ENCODE data around the gene ARID1B.

The ARID1B gene

DNA sequence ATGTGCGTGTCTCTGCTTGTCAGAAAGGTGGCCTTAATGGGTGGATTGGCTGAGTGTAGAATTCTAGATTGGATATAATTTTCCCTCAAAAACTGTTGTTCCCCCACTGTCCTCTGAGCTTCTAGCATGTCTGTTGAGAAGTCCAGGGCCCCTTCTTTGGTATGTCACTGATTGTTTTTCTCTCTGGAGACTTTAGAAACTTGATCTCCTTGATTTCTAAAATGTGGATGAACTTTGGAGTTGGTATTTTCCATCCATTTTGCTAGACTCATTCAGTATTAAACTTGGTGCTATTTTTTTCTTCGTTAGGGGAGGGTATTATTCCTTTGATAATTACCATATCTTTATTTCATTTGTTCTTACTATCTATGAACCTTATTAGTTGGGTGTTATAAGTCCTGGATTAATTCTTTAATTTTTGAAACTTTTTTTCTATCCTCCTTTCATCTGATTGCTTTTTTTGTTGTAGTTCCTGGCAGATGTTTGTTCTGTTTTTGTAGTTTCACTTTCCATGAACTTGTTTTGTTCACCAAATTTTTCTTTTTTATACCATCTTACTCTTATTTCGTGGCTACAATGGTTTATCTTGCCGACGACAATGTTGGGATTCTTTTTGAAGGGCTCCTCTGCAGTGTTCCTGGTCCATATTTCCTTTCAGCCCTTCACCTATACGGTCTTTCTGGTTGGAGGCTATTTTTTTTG is 68.4 kb downstream of the ARID1B start:
- Histone ChIP-seq H3K9ac (ENCODE audit: low read depth, low read length) (no peak overlapping the region), H3K27me3 (ENCODE audit: insufficient read depth, low read length) (no peaks in the 10 kb centered on the region), H3K4me3 (ENCODE audit: low read length) (no peak overlapping the region), H3K4me1 (ENCODE audit: insufficient read depth, low read length) (peaks cover 67% of the 10 kb centered on the region), H3K27ac (ENCODE audit: low read depth, low read length) (no peak overlapping the region), H3K36me3 (ENCODE audit: insufficient read depth, low read length) (no peaks in the 10 kb centered on the region), H3K9me3 (ENCODE audit: insufficient read depth, low read depth, low read length) (no peaks in the 10 kb centered on the region)
- WGBS = 93% methylated on average over 5 of the region's 6 CpGs

DNA sequence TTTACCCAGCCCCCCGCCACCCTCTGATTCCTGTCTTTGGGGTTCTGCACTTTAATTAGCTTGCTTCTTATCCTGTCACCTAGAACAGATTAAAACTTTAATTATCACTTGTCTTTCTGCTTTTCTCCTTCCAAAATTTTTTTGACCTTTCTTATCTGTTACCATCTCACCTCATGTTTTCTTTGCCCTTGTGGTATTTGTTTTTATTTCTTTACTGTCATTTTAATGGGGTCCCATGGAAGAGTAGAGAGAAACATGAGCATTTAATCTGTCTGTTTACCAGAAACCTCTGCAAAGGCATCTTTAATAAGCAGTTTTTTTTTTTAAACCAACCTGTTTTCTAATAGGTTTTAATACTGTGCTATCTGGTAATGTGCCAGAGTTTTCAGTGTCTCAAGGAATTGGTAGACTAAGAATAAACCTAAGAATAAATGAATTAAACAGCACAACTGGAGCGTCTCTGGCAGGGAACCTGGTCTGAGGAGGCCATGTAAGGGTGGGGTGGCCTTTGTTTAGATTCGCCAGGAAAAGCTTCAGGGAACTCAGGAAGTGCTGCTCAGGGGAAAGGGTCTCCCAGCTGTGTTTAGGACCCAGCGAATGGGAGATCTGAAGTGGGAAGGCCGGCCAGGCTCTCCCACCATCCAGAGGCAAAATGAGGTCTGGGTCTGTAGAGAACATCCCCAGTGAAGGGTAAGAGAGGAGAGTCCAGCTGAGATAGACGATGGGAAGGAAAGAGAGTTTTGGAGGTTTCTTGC is 69.8 kb downstream of the ARID1B start:
- peaks cover 68% of the 10 kb centered on the region for H3K4me1 ChIP-seq (ENCODE audit: insufficient read depth, low read length)
- H3K4me3 ChIP-seq (ENCODE audit: low read length) = no peak overlapping the region
- H3K27me3 ChIP-seq (ENCODE audit: insufficient read depth, low read length) = no peaks in the 10 kb centered on the region
- no peaks in the 10 kb centered on the region for H3K36me3 ChIP-seq (ENCODE audit: insufficient read depth, low read length)
- WGBS = 52% methylated on average over 6 of the region's 6 CpGs
- H3K27ac ChIP-seq (ENCODE audit: low read depth, low read length) = no peak overlapping the region
- no peaks in the 10 kb centered on the region for H3K9me3 ChIP-seq (ENCODE audit: insufficient read depth, low read depth, low read length)
- H3K9ac ChIP-seq (ENCODE audit: low read depth, low read length) = no peak overlapping the region

DNA sequence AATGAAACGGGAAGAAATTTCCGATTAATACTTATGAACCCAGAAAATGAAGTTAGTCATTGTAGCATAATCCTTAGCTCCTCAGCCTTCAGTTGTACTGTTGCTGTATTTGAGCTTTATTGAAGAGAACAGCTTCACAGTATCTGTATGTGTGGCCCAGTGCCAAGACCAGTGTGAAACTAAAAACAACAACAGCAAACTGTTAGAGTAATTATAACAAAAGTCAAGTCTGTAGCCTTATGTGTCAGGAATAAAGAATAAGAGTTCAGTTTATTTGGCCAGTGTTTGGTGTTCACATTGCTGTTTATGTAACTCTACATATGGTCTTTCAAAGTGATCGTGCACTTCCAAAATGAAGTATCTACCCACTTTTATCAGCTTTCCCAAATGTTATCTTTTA is 70.9 kb downstream of the ARID1B start:
- Histone ChIP-seq H3K4me3 (ENCODE audit: low read length) (no peak overlapping the region), H3K9ac (ENCODE audit: low read depth, low read length) (no peak overlapping the region), H3K9me3 (ENCODE audit: insufficient read depth, low read depth, low read length) (no peaks in the 10 kb centered on the region), H3K27ac (ENCODE audit: low read depth, low read length) (no peak overlapping the region), H3K36me3 (ENCODE audit: insufficient read depth, low read length) (no peaks in the 10 kb centered on the region), H3K27me3 (ENCODE audit: insufficient read depth, low read length) (no peaks in the 10 kb centered on the region), H3K4me1 (ENCODE audit: insufficient read depth, low read length) (peaks cover 73% of the 10 kb centered on the region)
- 98% methylated on average over 3 of the region's 3 CpGs for WGBS

DNA sequence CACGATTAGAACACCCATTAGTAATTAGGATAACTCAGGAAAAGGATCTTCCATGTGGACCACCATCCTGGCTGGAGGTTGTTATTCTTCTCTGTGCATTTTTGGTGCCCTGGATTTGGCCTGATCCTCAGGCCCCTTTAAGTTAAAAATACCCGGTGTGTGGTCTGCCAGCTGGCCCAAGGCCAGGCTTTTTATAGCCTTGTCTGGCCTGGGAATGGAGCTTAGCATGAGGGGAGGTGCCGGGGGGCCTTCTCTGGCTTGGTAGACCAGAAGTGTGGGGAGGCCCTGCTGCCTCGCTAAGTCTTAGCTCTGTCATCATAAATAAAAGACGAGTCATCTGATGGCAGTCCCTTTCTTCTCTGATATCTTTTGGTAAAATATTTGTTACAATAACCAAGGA is 71.4 kb downstream of the ARID1B start:
- Histone ChIP-seq H3K4me3 (ENCODE audit: low read length) (no peak overlapping the region), H3K9ac (ENCODE audit: low read depth, low read length) (no peak overlapping the region), H3K4me1 (ENCODE audit: insufficient read depth, low read length) (peaks cover 77% of the 10 kb centered on the region), H3K9me3 (ENCODE audit: insufficient read depth, low read depth, low read length) (no peaks in the 10 kb centered on the region), H3K36me3 (ENCODE audit: insufficient read depth, low read length) (no peaks in the 10 kb centered on the region), H3K27me3 (ENCODE audit: insufficient read depth, low read length) (no peaks in the 10 kb centered on the region), H3K27ac (ENCODE audit: low read depth, low read length) (no peak overlapping the region)
- WGBS = 73% methylated on average over 5 of the region's 5 CpGs

DNA sequence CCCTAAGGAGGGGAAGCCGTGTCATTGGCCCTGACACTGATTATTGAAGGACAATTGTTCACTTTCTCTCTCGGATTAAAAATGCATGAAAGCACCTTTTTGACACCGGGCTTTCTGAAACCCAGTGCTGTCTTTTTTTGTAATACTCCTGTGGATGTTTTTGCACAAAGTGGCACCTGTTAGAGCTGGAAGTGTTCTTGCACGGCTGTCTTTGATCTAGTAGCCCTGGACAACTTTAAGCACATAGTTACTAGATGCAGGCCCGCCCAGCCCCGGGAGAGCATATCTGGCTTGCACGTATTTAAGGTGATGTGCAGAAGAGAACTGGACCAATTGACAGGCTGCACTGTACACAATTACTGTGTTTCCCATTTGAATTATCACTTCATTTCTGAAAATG is 72.6 kb downstream of the ARID1B start:
- no peak overlapping the region for H3K9ac ChIP-seq (ENCODE audit: low read depth, low read length)
- no peaks in the 10 kb centered on the region for H3K27me3 ChIP-seq (ENCODE audit: insufficient read depth, low read length)
- WGBS = 86% methylated on average over 7 of the region's 7 CpGs
- H3K27ac ChIP-seq (ENCODE audit: low read depth, low read length) = no peak overlapping the region
- H3K9me3 ChIP-seq (ENCODE audit: insufficient read depth, low read depth, low read length) = no peaks in the 10 kb centered on the region
- no peaks in the 10 kb centered on the region for H3K36me3 ChIP-seq (ENCODE audit: insufficient read depth, low read length)
- peaks cover 89% of the 10 kb centered on the region for H3K4me1 ChIP-seq (ENCODE audit: insufficient read depth, low read length)
- H3K4me3 ChIP-seq (ENCODE audit: low read length) = no peak overlapping the region

DNA sequence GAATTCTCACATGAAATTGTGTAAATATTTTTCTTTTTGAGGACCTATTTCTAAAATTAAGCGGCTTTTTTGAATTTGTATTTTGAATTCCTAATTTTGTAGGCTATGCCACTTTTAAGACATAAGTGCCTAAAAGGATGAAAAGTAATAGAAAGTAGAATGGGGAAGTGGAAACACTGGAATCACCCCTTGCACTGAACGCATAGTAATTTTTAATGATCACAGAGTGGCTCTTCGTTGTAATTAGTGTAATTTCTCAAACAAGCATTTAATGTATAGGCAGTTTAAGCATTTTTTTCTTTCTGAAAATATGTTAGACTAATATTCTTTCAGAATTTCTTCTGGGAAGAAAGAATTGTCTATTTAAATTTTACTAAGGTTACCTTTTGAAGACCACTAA is 73.2 kb downstream of the ARID1B start:
- 98% methylated on average over 3 of the region's 3 CpGs for whole genome bisulfite sequencing
- no peaks in the 10 kb centered on the region for H3K36me3 ChIP-seq (ENCODE audit: insufficient read depth, low read length)
- no peak overlapping the region for H3K4me3 ChIP-seq (ENCODE audit: low read length)
- no peak overlapping the region for H3K27ac ChIP-seq (ENCODE audit: low read depth, low read length)
- peaks cover 88% of the 10 kb centered on the region for H3K4me1 ChIP-seq (ENCODE audit: insufficient read depth, low read length)
- H3K9me3 ChIP-seq (ENCODE audit: insufficient read depth, low read depth, low read length) = no peaks in the 10 kb centered on the region
- H3K9ac ChIP-seq (ENCODE audit: low read depth, low read length) = no peak overlapping the region
- H3K27me3 ChIP-seq (ENCODE audit: insufficient read depth, low read length) = no peaks in the 10 kb centered on the region

DNA sequence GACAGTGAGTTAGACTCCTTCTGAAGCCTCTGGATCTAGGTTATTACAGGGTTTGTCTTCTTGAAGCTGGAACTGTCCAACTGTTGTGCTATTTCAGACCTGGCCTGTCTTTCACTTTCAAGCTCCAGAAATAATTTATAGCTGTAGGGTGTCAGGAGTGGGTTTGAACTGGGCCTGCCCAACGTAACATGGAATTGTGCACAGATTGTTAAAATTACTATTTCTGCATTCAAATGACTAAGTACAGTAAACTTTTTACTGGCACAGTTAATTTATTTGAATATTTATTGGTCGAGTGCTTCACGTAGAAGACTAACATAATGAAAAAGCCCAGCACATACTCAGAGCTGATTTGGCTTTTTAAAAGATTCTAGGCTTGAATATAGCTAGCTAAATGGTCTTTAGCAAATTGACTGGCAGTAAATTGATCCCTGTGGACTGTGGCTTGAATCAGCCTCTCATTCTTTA is 74.3 kb downstream of the ARID1B start:
- Histone ChIP-seq H3K27me3 (ENCODE audit: insufficient read depth, low read length) (no peaks in the 10 kb centered on the region), H3K9ac (ENCODE audit: low read depth, low read length) (no peak overlapping the region), H3K4me1 (ENCODE audit: insufficient read depth, low read length) (peaks cover 84% of the 10 kb centered on the region), H3K9me3 (ENCODE audit: insufficient read depth, low read depth, low read length) (no peaks in the 10 kb centered on the region), H3K4me3 (ENCODE audit: low read length) (no peak overlapping the region), H3K27ac (ENCODE audit: low read depth, low read length) (peak overlapping the region; percentile 51), H3K36me3 (ENCODE audit: insufficient read depth, low read length) (no peaks in the 10 kb centered on the region)
- WGBS = 100% methylated on average over 1 of the region's 3 CpGs

DNA sequence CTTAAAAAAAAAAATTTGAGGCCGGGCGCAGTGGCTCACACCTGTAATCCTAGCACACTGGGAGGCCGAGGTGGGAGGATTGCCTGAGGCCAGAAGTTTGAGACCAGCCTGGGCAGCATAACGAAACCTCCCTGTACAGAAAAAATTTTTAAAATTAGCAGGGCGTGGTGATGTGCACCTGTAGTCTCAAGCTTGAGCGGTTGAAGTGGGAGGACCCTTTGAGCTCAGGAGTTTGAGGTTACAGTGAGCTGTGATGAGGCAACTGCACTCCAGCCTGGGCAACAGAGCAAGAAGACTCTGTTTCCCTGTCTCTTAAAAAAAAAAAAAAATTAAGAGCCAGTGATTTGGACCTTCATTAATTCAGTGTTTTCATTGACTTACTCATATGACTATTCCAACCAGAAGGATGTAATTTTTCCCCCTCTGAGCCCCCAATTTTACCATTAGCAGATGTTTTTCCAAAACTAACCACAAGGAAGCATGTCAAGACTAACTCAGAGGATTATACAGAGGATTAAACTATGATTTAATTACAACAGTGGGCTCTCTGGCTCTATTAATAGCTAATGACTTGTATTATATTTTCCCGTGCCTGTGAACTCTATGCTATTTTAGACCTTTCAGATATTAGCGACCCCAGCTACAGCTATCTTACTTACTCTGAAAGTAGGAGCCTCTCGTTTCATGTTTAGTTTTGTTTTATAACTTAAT is 75.1 kb downstream of the ARID1B start:
- H3K4me1 ChIP-seq (ENCODE audit: insufficient read depth, low read length) = peaks cover 82% of the 10 kb centered on the region
- peak overlapping the region; percentile 45 for H3K4me3 ChIP-seq (ENCODE audit: low read length)
- peak overlapping the region; percentile 93 for H3K27ac ChIP-seq (ENCODE audit: low read depth, low read length)

DNA sequence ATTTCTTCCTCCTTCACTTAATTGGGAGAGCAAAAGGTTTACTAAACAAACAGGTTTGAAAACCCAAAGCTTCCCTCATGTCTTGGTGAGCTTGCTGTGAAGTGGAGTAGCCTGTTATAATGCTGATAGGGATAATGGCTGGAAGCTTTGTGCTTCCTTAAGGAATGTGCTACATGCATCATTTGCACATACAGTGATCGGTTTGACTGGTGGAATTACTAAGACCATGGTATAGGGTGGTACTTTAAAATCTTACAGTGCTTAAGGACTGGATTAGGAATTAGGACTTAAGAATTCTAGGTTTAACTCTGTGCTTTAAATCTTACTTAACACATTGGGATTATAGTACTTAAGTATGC is 75.7 kb downstream of the ARID1B start:
- no peaks in the 10 kb centered on the region for H3K27me3 ChIP-seq (ENCODE audit: insufficient read depth, low read length)
- H3K9ac ChIP-seq (ENCODE audit: low read depth, low read length) = peak overlapping the region; percentile 59
- H3K9me3 ChIP-seq (ENCODE audit: insufficient read depth, low read depth, low read length) = no peaks in the 10 kb centered on the region
- no peaks in the 10 kb centered on the region for H3K36me3 ChIP-seq (ENCODE audit: insufficient read depth, low read length)
- H3K4me3 ChIP-seq (ENCODE audit: low read length) = peak overlapping the region; percentile 45
- 6% methylated on average over 1 of the region's 1 CpG for WGBS
- H3K27ac ChIP-seq (ENCODE audit: low read depth, low read length) = peak overlapping the region; percentile 93
- peaks cover 80% of the 10 kb centered on the region for H3K4me1 ChIP-seq (ENCODE audit: insufficient read depth, low read length)

More for the DNA sequence above, 75.1 kb downstream of the ARID1B start:
- H3K9me3 ChIP-seq (ENCODE audit: insufficient read depth, low read depth, low read length) = no peaks in the 10 kb centered on the region
- no peaks in the 10 kb centered on the region for H3K36me3 ChIP-seq (ENCODE audit: insufficient read depth, low read length)
- H3K27me3 ChIP-seq (ENCODE audit: insufficient read depth, low read length) = no peaks in the 10 kb centered on the region
- WGBS = 71% methylated on average over 6 of the region's 9 CpGs
- peak overlapping the region; percentile 59 for H3K9ac ChIP-seq (ENCODE audit: low read depth, low read length)

DNA sequence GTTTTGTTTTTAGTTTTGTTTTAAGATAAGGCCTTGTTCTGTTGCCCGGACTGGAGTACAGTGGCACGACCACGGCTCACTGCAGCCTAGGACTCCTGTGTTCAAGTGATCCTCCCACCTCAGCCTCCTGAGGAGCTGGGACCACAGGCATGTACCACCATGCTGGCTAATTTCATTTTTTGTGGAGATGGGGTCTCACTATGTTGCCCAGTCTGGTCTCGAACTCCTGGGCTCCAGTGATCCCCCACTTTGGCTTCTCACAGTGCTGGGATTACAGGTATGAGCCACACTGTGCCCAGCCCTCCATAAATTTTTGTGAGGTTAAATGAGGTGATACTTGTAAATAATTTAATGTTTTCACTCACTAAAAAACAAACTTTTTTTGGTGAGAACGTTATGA is 76.6 kb downstream of the ARID1B start:
- Histone ChIP-seq H3K36me3 (ENCODE audit: insufficient read depth, low read length) (no peaks in the 10 kb centered on the region), H3K9me3 (ENCODE audit: insufficient read depth, low read depth, low read length) (no peaks in the 10 kb centered on the region), H3K27ac (ENCODE audit: low read depth, low read length) (peak overlapping the region; percentile 93; the same call in 1 of the 2 replicates), H3K4me1 (ENCODE audit: insufficient read depth, low read length) (peaks cover 71% of the 10 kb centered on the region), H3K9ac (ENCODE audit: low read depth, low read length) (no peak overlapping the region), H3K4me3 (ENCODE audit: low read length) (no peak overlapping the region), H3K27me3 (ENCODE audit: insufficient read depth, low read length) (no peaks in the 10 kb centered on the region)
- 88% methylated on average over 5 of the region's 5 CpGs for WGBS

DNA sequence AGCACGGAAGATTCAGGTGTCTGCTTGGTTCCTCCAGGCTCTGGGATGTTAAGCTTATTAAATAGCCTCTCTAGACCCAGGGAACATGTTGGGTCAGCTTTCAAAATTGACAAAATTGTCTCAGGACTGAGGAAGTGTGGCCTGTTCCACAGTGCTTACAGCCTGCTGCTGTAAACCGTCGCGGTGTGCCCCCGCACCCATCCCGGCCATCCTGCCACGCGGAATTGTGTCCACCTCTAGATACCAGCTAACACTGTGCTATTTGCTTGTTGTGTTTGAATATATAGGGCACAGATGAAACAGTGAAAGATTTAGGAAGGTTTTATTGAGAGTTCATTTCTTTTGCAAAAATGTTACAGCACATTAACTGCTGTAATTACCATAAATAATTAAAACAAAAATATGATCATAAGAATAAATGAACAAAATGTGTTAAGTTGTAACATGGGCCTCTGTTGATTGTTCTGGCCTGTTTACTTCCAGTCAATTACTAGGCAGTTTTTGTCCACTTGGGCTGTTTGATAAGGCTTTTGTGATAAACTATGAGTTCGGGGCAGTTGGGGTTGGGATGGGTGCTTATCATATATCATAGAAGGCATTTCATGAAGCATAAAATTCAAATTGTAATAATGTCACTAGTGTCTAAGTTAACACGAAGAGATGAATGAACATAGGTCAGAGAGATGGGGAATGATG is 77.4 kb downstream of the ARID1B start:
- Histone ChIP-seq H3K9ac (ENCODE audit: low read depth, low read length) (no peak overlapping the region), H3K36me3 (ENCODE audit: insufficient read depth, low read length) (no peaks in the 10 kb centered on the region), H3K4me1 (ENCODE audit: insufficient read depth, low read length) (peaks cover 65% of the 10 kb centered on the region), H3K4me3 (ENCODE audit: low read length) (no peak overlapping the region), H3K9me3 (ENCODE audit: insufficient read depth, low read depth, low read length) (no peaks in the 10 kb centered on the region), H3K27me3 (ENCODE audit: insufficient read depth, low read length) (no peaks in the 10 kb centered on the region), H3K27ac (ENCODE audit: low read depth, low read length) (no peak overlapping the region)
- whole genome bisulfite sequencing = 93% methylated on average over 10 of the region's 10 CpGs

Data from HUES64 (cell line).